ENCODE results near the gene ADGRD1.
"Not testable (repeated sequence)": the region's sequence is repeated elsewhere in the genome, so short reads cannot be mapped to it uniquely, and the experiment has no call there.

Gene ADGRD1

DNA sequence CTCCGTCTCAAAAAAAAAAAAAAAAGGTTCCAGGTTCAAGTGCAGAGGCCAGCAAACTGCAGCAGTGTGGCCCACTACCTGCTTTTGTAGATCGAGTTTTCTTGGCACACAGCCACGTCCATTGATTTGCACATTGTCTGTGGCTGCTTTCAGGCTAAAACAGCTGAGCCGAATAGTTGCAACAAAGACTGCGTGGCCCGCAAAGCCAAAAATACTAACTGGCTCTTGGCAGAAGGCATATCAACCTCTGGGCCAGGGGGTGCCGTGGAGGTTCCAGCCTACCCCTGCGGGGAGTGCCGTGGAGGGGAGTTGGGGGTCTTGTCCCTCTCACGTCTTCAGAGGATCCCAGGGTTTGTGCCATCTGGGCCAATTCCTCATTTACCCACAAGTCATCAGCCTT lies 170.1 kb downstream of the ADGRD1 start:
- no peak overlapping the region for H3K4me3 ChIP-seq (replicated peaks in 1 of 2; ENCODE audit: low read depth in 2 of 2, low read length in 2 of 2)
- TF ChIP-seq, protein P1, sequence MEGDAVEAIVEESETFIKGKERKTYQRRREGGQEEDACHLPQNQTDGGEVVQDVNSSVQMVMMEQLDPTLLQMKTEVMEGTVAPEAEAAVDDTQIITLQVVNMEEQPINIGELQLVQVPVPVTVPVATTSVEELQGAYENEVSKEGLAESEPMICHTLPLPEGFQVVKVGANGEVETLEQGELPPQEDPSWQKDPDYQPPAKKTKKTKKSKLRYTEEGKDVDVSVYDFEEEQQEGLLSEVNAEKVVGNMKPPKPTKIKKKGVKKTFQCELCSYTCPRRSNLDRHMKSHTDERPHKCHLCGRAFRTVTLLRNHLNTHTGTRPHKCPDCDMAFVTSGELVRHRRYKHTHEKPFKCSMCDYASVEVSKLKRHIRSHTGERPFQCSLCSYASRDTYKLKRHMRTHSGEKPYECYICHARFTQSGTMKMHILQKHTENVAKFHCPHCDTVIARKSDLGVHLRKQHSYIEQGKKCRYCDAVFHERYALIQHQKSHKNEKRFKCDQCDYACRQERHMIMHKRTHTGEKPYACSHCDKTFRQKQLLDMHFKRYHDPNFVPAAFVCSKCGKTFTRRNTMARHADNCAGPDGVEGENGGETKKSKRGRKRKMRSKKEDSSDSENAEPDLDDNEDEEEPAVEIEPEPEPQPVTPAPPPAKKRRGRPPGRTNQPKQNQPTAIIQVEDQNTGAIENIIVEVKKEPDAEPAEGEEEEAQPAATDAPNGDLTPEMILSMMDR (IDR thresholded peaks at IDR 0.05; ENCODE audit: low read depth, low read length): no peak
- no peak for DNase-seq (ENCODE audit: low read depth in 2 of 2)

DNA sequence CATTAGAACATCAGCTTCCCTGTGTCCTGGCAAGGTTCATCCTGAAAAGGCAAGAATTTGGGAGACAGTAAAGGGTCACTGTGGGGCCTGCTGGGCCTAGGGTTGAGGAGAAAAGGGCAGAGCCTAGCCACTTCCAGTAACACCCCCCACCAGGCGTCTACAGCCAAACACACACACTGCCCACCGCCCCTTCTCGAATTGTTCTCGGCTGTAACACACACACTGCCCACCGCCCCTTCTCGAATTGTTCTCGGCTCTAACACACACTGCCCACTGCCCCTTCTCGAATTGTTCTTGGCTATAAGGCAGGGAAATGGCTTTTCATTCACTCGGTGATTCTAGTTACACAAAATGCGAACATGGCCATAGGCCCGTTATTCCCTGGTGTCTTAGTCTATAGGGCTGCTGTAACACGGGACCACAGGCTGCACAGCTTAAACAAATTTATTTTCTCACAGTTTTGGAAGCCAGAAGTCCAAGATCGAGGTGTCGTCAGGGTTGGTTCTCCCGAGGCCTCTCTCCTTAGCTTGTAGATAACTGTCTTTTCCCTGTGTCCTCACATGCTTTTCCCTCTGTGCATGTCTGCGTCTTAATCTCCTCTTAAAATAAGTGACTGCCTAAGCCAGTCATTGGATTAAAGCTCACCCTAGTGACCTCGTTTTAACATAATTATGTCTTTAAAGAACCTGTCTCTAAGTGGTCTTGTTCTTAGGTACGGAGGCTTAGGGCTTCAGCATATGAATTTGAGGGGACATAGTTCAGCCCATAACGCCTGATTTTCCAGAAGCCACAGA lies 171.0 kb downstream of the ADGRD1 start:
- DNase-seq (ENCODE audit: low read depth in 2 of 2): no peak
- TF ChIP-seq, protein P1 (IDR thresholded peaks at IDR 0.05; ENCODE audit: low read depth, low read length): no peak
- no peak overlapping the region for H3K4me3 ChIP-seq (replicated peaks in 1 of 2; ENCODE audit: low read depth in 2 of 2, low read length in 2 of 2)

DNA sequence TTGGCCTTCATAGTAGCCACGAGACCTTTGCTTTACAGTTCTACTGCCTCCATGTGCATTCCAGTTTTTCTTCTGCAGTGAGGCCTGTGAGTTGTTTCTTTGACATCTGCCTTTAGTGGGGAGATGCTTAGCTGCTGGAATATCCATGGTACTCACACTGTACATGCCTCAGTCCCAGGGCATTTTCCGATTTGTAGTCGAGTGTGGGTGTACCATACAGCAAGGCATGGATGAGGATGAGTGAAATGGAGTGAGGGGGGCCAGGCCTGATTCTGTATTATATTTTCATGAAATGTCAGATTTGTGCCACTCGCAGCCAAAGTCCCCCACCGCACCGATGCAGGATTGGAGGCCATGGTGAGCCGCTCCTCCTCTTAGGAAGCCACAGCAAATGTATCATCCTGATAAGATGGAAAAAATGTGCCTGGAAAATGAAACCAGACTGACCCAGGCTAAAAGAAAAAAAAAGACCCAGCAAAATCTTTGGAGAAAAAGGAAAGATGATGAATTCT lies 173.0 kb downstream of the ADGRD1 start:
- H3K4me3 ChIP-seq (replicated peaks in 1 of 2; ENCODE audit: low read depth in 2 of 2, low read length in 2 of 2): no peak overlapping the region
- TF ChIP-seq, protein P1 (IDR thresholded peaks at IDR 0.05; ENCODE audit: low read depth, low read length): no peak
- no peak for DNase-seq (ENCODE audit: low read depth in 2 of 2)

- TF ChIP-seq, protein P1 (IDR thresholded peaks at IDR 0.05; ENCODE audit: low read depth, low read length): no peak
- no peak for DNase-seq (ENCODE audit: low read depth in 2 of 2)
- H3K4me3 ChIP-seq (replicated peaks in 1 of 2; ENCODE audit: low read depth in 2 of 2, low read length in 2 of 2): no peak overlapping the region
Measured at GRCh38 chr12:131128556-131128955, 174.8 kb downstream of the ADGRD1 start.

DNA sequence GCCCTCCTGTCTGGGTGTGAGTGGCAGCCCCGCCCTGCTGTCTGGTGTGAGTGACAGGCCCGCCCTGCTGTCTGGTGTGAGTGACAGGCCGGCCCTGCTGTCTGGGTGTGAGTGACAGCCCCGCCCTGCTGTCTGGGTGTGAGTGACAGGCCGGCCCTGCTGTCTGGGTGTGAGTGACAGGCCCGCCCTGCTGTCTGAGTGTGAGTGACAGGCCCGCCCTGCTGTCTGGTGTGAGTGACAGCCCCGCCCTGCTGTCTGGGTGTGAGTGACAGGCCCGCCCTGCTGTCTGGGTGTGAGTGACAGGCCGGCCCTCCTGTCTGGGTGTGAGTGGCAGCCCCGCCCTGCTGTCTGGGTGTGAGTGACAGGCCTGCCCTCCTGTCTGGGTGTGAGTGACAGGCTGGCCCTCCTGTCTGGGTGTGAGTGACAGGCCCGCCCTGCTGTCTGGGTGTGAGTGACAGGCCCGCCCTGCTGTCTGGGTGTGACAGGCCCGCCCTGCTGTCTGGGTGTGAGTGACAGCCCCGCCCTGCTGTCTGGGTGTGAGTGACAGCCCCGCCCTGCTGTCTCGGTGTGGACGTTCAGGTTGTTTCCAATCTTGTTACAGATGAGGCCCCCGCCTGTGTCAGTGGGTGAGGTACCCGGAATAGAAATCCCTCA lies 175.4 kb downstream of the ADGRD1 start:
- H3K4me3 ChIP-seq (replicated peaks in 1 of 2; ENCODE audit: low read depth in 2 of 2, low read length in 2 of 2); DNase-seq (ENCODE audit: low read depth in 2 of 2): not testable (repeated sequence)

- TF ChIP-seq, protein P1 (IDR thresholded peaks at IDR 0.05; ENCODE audit: low read depth, low read length): no peak
- no peak overlapping the region for H3K4me3 ChIP-seq (replicated peaks in 1 of 2; ENCODE audit: low read depth in 2 of 2, low read length in 2 of 2)
- DNase-seq (ENCODE audit: low read depth in 2 of 2): no peak
Measured at GRCh38 chr12:131129839-131130238, 176.1 kb downstream of the ADGRD1 start.

DNA sequence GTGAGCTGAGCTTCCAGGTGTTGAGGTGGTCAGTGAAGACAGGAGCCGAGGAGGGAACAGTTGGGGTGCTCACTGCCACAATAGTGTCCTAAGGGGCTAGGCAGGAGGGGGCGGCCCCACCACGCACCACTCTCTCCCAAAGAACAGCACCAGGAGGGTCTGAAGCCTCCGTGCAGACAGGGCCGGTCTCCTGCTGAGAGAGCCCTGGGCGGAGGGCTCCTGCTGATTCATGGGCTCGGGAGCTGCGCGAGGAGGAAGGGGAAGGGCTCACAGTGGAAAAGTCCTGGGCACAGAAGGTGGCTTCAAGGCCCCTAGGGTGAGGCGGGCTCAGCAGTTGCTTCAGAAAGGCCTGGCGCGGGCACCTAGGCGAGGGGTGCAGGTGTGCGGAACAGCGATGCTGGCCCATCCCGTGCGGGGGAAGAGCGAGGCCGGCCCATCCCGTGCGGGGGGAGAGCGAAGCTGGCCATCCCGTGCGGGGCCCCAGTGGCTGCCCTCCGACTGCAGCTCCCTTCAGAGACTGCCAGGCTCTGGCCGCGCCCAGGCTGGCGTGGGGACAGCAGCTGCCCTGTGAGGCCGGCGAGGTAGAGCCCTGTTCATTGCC lies 176.7 kb downstream of the ADGRD1 start:
- TF ChIP-seq, protein P1 (IDR thresholded peaks at IDR 0.05; ENCODE audit: low read depth, low read length): no peak
- no peak overlapping the region for H3K4me3 ChIP-seq (replicated peaks in 1 of 2; ENCODE audit: low read depth in 2 of 2, low read length in 2 of 2)
- DNase-seq (ENCODE audit: low read depth in 2 of 2): no peak

Data from cardiac fibroblast (primary cell).